HCT116 (cell line): ENCODE results near the gene PHACTR1. TPM values are rescaled to one million over a fixed set of nuclear protein-coding genes. Genes with fewer than 3 reads are reported as not detected.

Source experiments
- ATAC-seq: fragments of 200-7000 bp; cut with Tn5 transposase; 2 replicates; pipeline ENCODE4 v1.9.1; 2020; ENCODE audit warnings: mild to moderate bottlenecking, moderate library complexity
- BruUV-seq: library from RNA; stranded (reverse); fragments of 400-500 nt; replicated peaks from 2 replicates; lab custom pipeline; 2021; lab: Mats Ljungman, UMichigan
- CTCF ChIA-PET: fragments of 300-600 bp; sonication (Branson Sonifier 250); formaldehyde crosslinking; loops from one replicate; lab custom pipeline; 2021; ENCODE audit warnings: antibody characterized with exemption; lab: Charles Lee
- POLR2A ChIA-PET: fragments of 300-600, 350-600 bp; sonication (Branson Sonifier 250); formaldehyde crosslinking; loops from one replicate; lab custom pipeline; 2021; ENCODE audit warnings: antibody characterized with exemption; lab: Charles Lee
- RAD21 ChIA-PET, 2 experiments: fragments of 300-600 bp; sonication (Branson Sonifier 250); formaldehyde crosslinking; loops; one replicate each; lab custom pipeline; 2023; ENCODE audit warnings: low total read pairs in 2 of 2; ENCODE audit not compliant: uncharacterized antibody in 2 of 2, unreplicated experiment in 2 of 2, low non-redundant PET in 1 of 2; lab: Charles Lee
- DNase-seq: peaks from one replicate; pipeline ENCODE4 v3.0.0-alpha.2; 2010; ENCODE audit warnings: low read depth, low spot score
- H2AFZ ChIP-seq: fragments of 200-600 bp; shearing (Covaris generic), sonication (generic); 2 replicates; pipeline ENCODE4 v1.6.1; 2017; ENCODE audit warnings: low read depth, mixed run types, mixed read lengths, antibody characterized with exemption, low read length; ENCODE audit not compliant: poor library complexity, severe bottlenecking
- H3K27ac ChIP-seq: 2 replicates; pipeline ENCODE4 v1.5.1; 2012; ENCODE audit warnings: low read depth, low read length
- H3K27me3 ChIP-seq: fragments of 200-600 bp; sonication (generic); 2 replicates; pipeline ENCODE4 v1.6.1; 2016; ENCODE audit warnings: mixed run types, low read length, mixed read lengths; ENCODE audit not compliant: insufficient read depth
- H3K36me3 ChIP-seq, 2 experiments: fragments of 200-500 bp in 1 of 2; fragments of 200-600 bp in 1 of 2; sonication (Bioruptor generic) in 1 of 2; sonication (generic) in 1 of 2; 2 replicates each; pipeline versions ENCODE4 v1.5.1 to v1.6.1; 2014 to 2016; ENCODE audit warnings: low read length in 2 of 2, inconsistent platforms in 1 of 2, mixed read lengths in 1 of 2, mixed run types in 1 of 2; ENCODE audit not compliant: insufficient read depth in 2 of 2, control insufficient read depth in 1 of 2
- H3K4me1 ChIP-seq, 2 experiments: fragments of 200-600 bp in 1 of 2; sonication (generic) in 1 of 2; 2 replicates each; pipeline versions ENCODE4 v1.5.1 to v1.6.1; 2012 to 2017; ENCODE audit warnings: low read length in 2 of 2, inconsistent platforms in 1 of 2, mild to moderate bottlenecking in 1 of 2, mixed read lengths in 1 of 2, mixed run types in 1 of 2, moderate library complexity in 1 of 2; ENCODE audit not compliant: insufficient read depth in 2 of 2, control insufficient read depth in 1 of 2
- H3K4me2 ChIP-seq: fragments of 200-600 bp; sonication (generic); 2 replicates; pipeline ENCODE4 v1.6.1; 2017; ENCODE audit warnings: mixed run types, low read length, mixed read lengths
- H3K4me3 ChIP-seq, 2 experiments: fragments of 200-600 bp in 1 of 2; sonication (generic) in 1 of 2; replicated peaks in 1 of 2; 2 replicates each; pipeline ENCODE4 v1.5.1; 2011 to 2016; ENCODE audit warnings: low read length in 2 of 2, control low read depth in 1 of 2, low read depth in 1 of 2, mild to moderate bottlenecking in 1 of 2, mixed read lengths in 1 of 2, mixed run types in 1 of 2
- H3K79me2 ChIP-seq: fragments of 200-600 bp; sonication (generic); 2 replicates; pipeline ENCODE4 v1.6.1; 2017; ENCODE audit warnings: mild to moderate bottlenecking, mixed run types, low read length, moderate library complexity, mixed read lengths; ENCODE audit not compliant: insufficient read depth
- H3K9ac ChIP-seq: fragments of 200-600 bp; sonication (generic); 2 replicates; pipeline ENCODE4 v1.6.1; 2016; ENCODE audit warnings: low read length, mixed read lengths
- H3K9me2 ChIP-seq: fragments of 200-600 bp; sonication (generic), shearing (Covaris generic); 2 replicates; pipeline ENCODE4 v1.6.1; 2017; ENCODE audit warnings: mixed run types, mild to moderate bottlenecking, moderate library complexity; ENCODE audit not compliant: insufficient read depth
- H3K9me3 ChIP-seq, 2 experiments: fragments of 200-500 bp in 1 of 2; fragments of 200-600 bp in 1 of 2; sonication (Bioruptor generic) in 1 of 2; sonication (generic) in 1 of 2; 2 replicates each; pipeline ENCODE4 v1.6.1; 2014 to 2017; ENCODE audit warnings: low read length in 2 of 2, mixed read lengths in 2 of 2, inconsistent platforms in 1 of 2, low read depth in 1 of 2, mild to moderate bottlenecking in 1 of 2, mixed run types in 1 of 2, moderate library complexity in 1 of 2; ENCODE audit not compliant: control insufficient read depth in 1 of 2, insufficient read depth in 1 of 2
- H4K20me1 ChIP-seq: fragments of 200-600 bp; sonication (generic), shearing (Covaris generic); 2 replicates; pipeline ENCODE4 v1.6.1; 2017; ENCODE audit warnings: mixed run types, mild to moderate bottlenecking, moderate library complexity; ENCODE audit not compliant: insufficient read depth
- CBX3 ChIP-seq: IDR thresholded peaks from 2 replicates; pipeline ENCODE4 v1.6.1; 2012; ENCODE audit warnings: low read depth
- CEBPB ChIP-seq: IDR thresholded peaks from 2 replicates; pipeline ENCODE4 v1.6.1; 2012; ENCODE audit warnings: low read depth
- CTCF ChIP-seq, 3 experiments: fragments of 200-600 bp in 1 of 3; sonication (generic) in 1 of 3; IDR thresholded peaks in 2 of 3; conservative IDR thresholded peaks in 1 of 3; 2 replicates each; pipeline ENCODE4 v1.5.1; 2012 to 2017; ENCODE audit warnings: low read depth in 2 of 3, low read length in 2 of 3, antibody characterized with exemption in 1 of 3, borderline replicate concordance in 1 of 3, control low read depth in 1 of 3, mild to moderate bottlenecking in 1 of 3, mixed read lengths in 1 of 3, mixed run types in 1 of 3, moderate library complexity in 1 of 3; ENCODE audit not compliant: insufficient read depth in 1 of 3
- EGR1 ChIP-seq: IDR thresholded peaks from 2 replicates; pipeline ENCODE4 v1.6.1; 2012; ENCODE audit warnings: low read depth
- ELF1 ChIP-seq: IDR thresholded peaks from 2 replicates; pipeline ENCODE4 v1.6.1; 2012; ENCODE audit warnings: low read depth, borderline replicate concordance
- EZH2 ChIP-seq: fragments of 200-600 bp; sonication (generic); IDR thresholded peaks from 2 replicates; pipeline ENCODE4 v1.6.1; 2017; ENCODE audit warnings: antibody characterized with exemption, mixed run types
- EZH2phosphoT487 ChIP-seq: fragments of 200-600 bp; IDR thresholded peaks from 2 replicates; pipeline ENCODE4 v1.6.1; 2018; ENCODE audit warnings: antibody characterized with exemption, borderline replicate concordance
- FOSL1 ChIP-seq: IDR thresholded peaks from 2 replicates; pipeline ENCODE4 v1.6.1; 2012; ENCODE audit warnings: low read depth
- JUND ChIP-seq: IDR thresholded peaks from 2 replicates; pipeline ENCODE4 v1.6.1; 2012
- MAX ChIP-seq: IDR thresholded peaks from 2 replicates; pipeline ENCODE4 v1.6.1; 2012
- POLR2A ChIP-seq: IDR thresholded peaks from 2 replicates; pipeline ENCODE4 v1.7.0; 2011; ENCODE audit warnings: borderline replicate concordance; ENCODE audit not compliant: insufficient read depth, insufficient read length; ENCODE audit errors: extremely low read depth
- POLR2AphosphoS5 ChIP-seq: IDR thresholded peaks from 2 replicates; pipeline ENCODE4 v1.6.1; 2011; ENCODE audit warnings: mild to moderate bottlenecking, low read depth, low read length, moderate library complexity
- RAD21 ChIP-seq: IDR thresholded peaks from 2 replicates; pipeline ENCODE4 v1.6.1; 2012; ENCODE audit warnings: low read depth, mild to moderate bottlenecking
- REST ChIP-seq: IDR thresholded peaks from 2 replicates; pipeline ENCODE4 v1.6.1; 2012; ENCODE audit warnings: low read depth
- SIN3A ChIP-seq: IDR thresholded peaks from 2 replicates; pipeline ENCODE4 v1.6.1; 2012; ENCODE audit warnings: low read depth
- SRF ChIP-seq: IDR thresholded peaks from 2 replicates; pipeline ENCODE4 v1.6.1; 2012; ENCODE audit warnings: low read depth
- TCF7L2 ChIP-seq: IDR thresholded peaks from 2 replicates; pipeline ENCODE4 v1.7.0; 2011; ENCODE audit warnings: borderline replicate concordance, inconsistent platforms; ENCODE audit not compliant: insufficient read depth, insufficient read length; ENCODE audit errors: extremely low read depth
- YY1 ChIP-seq: IDR thresholded peaks from 2 replicates; pipeline ENCODE4 v1.6.1; 2011; ENCODE audit warnings: low read length, low read depth, moderate library complexity, mild to moderate bottlenecking; ENCODE audit not compliant: insufficient replicate concordance; ENCODE audit errors: extremely low read depth
- ZBTB33 ChIP-seq: IDR thresholded peaks from 2 replicates; pipeline ENCODE4 v1.6.1; 2011; ENCODE audit warnings: mild to moderate bottlenecking, low read length, moderate library complexity; ENCODE audit not compliant: insufficient replicate concordance; ENCODE audit errors: extremely low read depth
- ZFX ChIP-seq: fragments of 450-650 bp; IDR thresholded peaks from 2 replicates; pipeline ENCODE4 v1.6.1; 2017
- intact Hi-C: fragments of 100-400 bp; cut with micrococcal nuclease; formaldehyde crosslinking; loops from 2 replicates; pipeline ENCODE4 v1.10.0; 2022
- total RNA-seq: library from RNA; stranded (reverse); gene quantifications from one replicate; pipeline ENCODE4 v1.2.1, GENCODE V29; 2021; ENCODE audit not compliant: unreplicated experiment

PHACTR1 gene
- total RNA-seq, 1 experiment from 2014 or later = 0.17 TPM

- no peak for ATAC-seq
- Histone ChIP-seq H3K4me2 (no peak overlapping the region), H3K9me2 (no peaks in the 10 kb centered on the region), H3K9ac (no peak overlapping the region), H4K20me1 (no peaks in the 10 kb centered on the region), H3K27ac (no peak overlapping the region), H3K4me1 (no peaks in the 10 kb centered on the region), H3K9me3 (peaks cover 0 to 4% of the 10 kb centered on the region in 2 experiments; a peak in 1 of 4 replicates), H3K79me2 (no peaks in the 10 kb centered on the region), H3K4me3 (no peak overlapping the region), H2AFZ (no peak overlapping the region), H3K36me3 (no peaks in the 10 kb centered on the region), H3K27me3 (no peaks in the 10 kb centered on the region)
- TF ChIP-seq POLR2AphosphoS5 = no peak
- no peak for TF ChIP-seq ZBTB33
- TF ChIP-seq SIN3A = no peak
- no peak for TF ChIP-seq CTCF (IDR thresholded peaks at IDR 0.05 in 2 of 3, conservative IDR thresholded peaks at IDR 0.05 in 1 of 3; ENCODE audit: borderline replicate concordance in 1 of 3, insufficient read depth in 1 of 3, low read depth in 2 of 3, low read length in 2 of 3)
- no peak for TF ChIP-seq REST
- no peak for TF ChIP-seq EGR1
- no peak for TF ChIP-seq SRF
- no peak for TF ChIP-seq EZH2
- TF ChIP-seq FOSL1 = no peak
- TF ChIP-seq CBX3 = no peak
- TF ChIP-seq CEBPB = no peak
- TF ChIP-seq MAX = no peak
- no peak for TF ChIP-seq ZFX
- no peak for TF ChIP-seq RAD21
- TF ChIP-seq YY1 = no peak
- no peak for TF ChIP-seq JUND
- no peak for TF ChIP-seq EZH2phosphoT487
- TF ChIP-seq TCF7L2 = no peak
- no peak for TF ChIP-seq ELF1
- TF ChIP-seq POLR2A = no peak
- POLR2A ChIA-PET = no interaction called here
- CTCF ChIA-PET = no interaction called here
- intact Hi-C loops = no loop called here
- no TSS peak for BruUV-seq
- RAD21 ChIA-PET = no interaction called here
- DNase-seq = no peak
Measured at GRCh38 chr6:13287104-13287503, 570.5 kb downstream of the PHACTR1 start.
